ENCODE results near the gene PCDHA3.

DNA sequence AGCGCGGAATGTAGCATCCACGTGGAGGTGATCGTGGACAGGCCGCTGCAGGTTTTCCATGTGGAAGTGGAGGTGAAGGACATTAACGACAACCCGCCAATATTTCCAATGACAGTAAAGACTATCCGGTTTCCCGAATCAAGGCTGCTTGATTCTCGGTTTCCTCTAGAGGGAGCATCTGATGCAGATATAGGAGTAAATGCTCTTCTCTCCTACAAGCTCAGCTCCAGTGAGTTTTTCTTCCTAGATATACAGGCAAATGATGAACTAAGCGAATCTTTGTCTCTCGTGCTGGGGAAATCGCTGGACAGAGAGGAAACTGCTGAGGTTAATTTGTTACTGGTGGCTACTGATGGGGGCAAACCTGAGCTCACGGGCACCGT is 5.6 kb upstream of the PCDHA3 start:
- TF ChIP-seq, protein P1, sequence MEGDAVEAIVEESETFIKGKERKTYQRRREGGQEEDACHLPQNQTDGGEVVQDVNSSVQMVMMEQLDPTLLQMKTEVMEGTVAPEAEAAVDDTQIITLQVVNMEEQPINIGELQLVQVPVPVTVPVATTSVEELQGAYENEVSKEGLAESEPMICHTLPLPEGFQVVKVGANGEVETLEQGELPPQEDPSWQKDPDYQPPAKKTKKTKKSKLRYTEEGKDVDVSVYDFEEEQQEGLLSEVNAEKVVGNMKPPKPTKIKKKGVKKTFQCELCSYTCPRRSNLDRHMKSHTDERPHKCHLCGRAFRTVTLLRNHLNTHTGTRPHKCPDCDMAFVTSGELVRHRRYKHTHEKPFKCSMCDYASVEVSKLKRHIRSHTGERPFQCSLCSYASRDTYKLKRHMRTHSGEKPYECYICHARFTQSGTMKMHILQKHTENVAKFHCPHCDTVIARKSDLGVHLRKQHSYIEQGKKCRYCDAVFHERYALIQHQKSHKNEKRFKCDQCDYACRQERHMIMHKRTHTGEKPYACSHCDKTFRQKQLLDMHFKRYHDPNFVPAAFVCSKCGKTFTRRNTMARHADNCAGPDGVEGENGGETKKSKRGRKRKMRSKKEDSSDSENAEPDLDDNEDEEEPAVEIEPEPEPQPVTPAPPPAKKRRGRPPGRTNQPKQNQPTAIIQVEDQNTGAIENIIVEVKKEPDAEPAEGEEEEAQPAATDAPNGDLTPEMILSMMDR (conservative IDR thresholded peaks at IDR 0.05; ENCODE audit: low read depth, low read length): 0 out of 2 replicates have a peak, but pooled peaks have one; percentile 7
- TF ChIP-seq, protein P2, sequence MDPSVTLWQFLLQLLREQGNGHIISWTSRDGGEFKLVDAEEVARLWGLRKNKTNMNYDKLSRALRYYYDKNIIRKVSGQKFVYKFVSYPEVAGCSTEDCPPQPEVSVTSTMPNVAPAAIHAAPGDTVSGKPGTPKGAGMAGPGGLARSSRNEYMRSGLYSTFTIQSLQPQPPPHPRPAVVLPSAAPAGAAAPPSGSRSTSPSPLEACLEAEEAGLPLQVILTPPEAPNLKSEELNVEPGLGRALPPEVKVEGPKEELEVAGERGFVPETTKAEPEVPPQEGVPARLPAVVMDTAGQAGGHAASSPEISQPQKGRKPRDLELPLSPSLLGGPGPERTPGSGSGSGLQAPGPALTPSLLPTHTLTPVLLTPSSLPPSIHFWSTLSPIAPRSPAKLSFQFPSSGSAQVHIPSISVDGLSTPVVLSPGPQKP (IDR thresholded peaks at IDR 0.05; ENCODE audit: borderline replicate concordance, low read depth, low read length): no peak
- TF ChIP-seq POLR2A (IDR thresholded peaks at IDR 0.05; ENCODE audit: low read depth, low read length) (no peak), RCOR1 (IDR thresholded peaks at IDR 0.05; ENCODE audit: insufficient replicate concordance, low read length) (no peak), BHLHE40 (IDR thresholded peaks at IDR 0.05; ENCODE audit: low read depth, low read length) (no peak), RAD21 (IDR thresholded peaks at IDR 0.05; ENCODE audit: low read length) (no peak), MAFK (IDR thresholded peaks at IDR 0.05; ENCODE audit: low read depth, low read length) (no peak), MAZ (IDR thresholded peaks at IDR 0.05; ENCODE audit: borderline replicate concordance, low read depth, low read length) (no peak), MXI1 (IDR thresholded peaks at IDR 0.05; ENCODE audit: borderline replicate concordance, low read depth, low read length) (no peak), FOS (IDR thresholded peaks at IDR 0.05; ENCODE audit: low read depth, low read length) (no peak), CEBPB (IDR thresholded peaks at IDR 0.05; ENCODE audit: low read depth, low read length) (no peak), RFX5 (IDR thresholded peaks at IDR 0.05; ENCODE audit: low read depth, low read length) (no peak), SMC3 (IDR thresholded peaks at IDR 0.05; ENCODE audit: low read depth, low read length) (no peak)
- TF ChIP-seq, protein P3, sequence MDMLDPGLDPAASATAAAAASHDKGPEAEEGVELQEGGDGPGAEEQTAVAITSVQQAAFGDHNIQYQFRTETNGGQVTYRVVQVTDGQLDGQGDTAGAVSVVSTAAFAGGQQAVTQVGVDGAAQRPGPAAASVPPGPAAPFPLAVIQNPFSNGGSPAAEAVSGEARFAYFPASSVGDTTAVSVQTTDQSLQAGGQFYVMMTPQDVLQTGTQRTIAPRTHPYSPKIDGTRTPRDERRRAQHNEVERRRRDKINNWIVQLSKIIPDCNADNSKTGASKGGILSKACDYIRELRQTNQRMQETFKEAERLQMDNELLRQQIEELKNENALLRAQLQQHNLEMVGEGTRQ (IDR thresholded peaks at IDR 0.05; ENCODE audit: low read depth, low read length): no peak

Measured in IMR-90 (cell line).